Lower leg skin (tissue), 3 donors: Measurements from ENCODE around the gene CGAS.

Experiments
- CTCF ChIP-seq, 3 donors: fragments of 450-650 bp; IDR thresholded peaks; one replicate each; pipeline ENCODE4 v1.5.1; 2016; ENCODE audit warnings: antibody characterized with exemption in 3 of 3, mild to moderate bottlenecking in 3 of 3, moderate library complexity in 2 of 3
- POLR2A ChIP-seq, 2 donors: fragments of 450-650 bp; IDR thresholded peaks; one replicate each; pipeline ENCODE4 v1.6.1; 2016 to 2017; ENCODE audit warnings: antibody characterized with exemption in 2 of 2, mild to moderate bottlenecking in 1 of 2, moderate library complexity in 1 of 2

- no peak for TF ChIP-seq POLR2A (IDR thresholded peaks at IDR 0.05)
- no peak for TF ChIP-seq CTCF (IDR thresholded peaks at IDR 0.05)
These were observed 8.0 kb upstream of the CGAS start for GRCh38 chr6:73460056-73460455.
